Measurements from ENCODE around the gene HIF3A.
"Not testable (repeated sequence)": the region's sequence is repeated elsewhere in the genome, so short reads cannot be mapped to it uniquely, and the experiment has no call there.

Gene HIF3A

DNA sequence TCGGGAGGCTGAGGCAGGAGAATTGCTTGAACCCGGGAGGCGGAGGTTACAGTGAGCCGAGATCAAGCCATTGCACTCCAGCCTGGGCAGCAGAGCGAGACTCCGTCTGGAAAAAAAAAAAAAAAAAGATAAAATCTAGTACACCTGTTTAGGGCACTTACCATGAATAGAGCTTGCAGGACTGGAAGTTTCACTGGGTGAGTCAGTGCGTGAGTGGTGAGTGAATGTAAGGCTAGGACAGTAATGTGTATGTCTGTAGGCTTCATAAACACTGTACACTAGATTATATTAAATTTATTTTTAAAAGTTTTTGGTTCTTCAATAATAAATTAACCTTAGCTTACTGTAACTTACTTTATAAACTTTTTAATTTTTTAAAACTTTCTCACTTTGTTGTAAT is 73.0 kb downstream of the HIF3A start:
- peaks cover 30% of the 10 kb centered on the region for H3K4me1 ChIP-seq (ENCODE audit: insufficient read depth, low read length)
- no peak overlapping the region for H3K9ac ChIP-seq (ENCODE audit: low read depth, low read length)
- peaks cover 8% of the 10 kb centered on the region for H3K36me3 ChIP-seq (ENCODE audit: insufficient read depth, low read length)
- H3K9me3 ChIP-seq (ENCODE audit: control insufficient read depth, insufficient read depth, low read length): no peaks in the 10 kb centered on the region

- Histone ChIP-seq H3K9me3 (ENCODE audit: control insufficient read depth, insufficient read depth, low read length) (no peaks in the 10 kb centered on the region), H3K36me3 (ENCODE audit: insufficient read depth, low read length) (peaks cover 4% of the 10 kb centered on the region; the same call in 1 of the 2 replicates), H3K4me1 (ENCODE audit: insufficient read depth, low read length) (peaks cover 30% of the 10 kb centered on the region), H3K9ac (ENCODE audit: low read depth, low read length) (no peak overlapping the region)
Observed at GRCh38 chr19:46371371-46371901, 74.6 kb downstream of the HIF3A start.

- Histone ChIP-seq H3K9me3 (ENCODE audit: control insufficient read depth, insufficient read depth, low read length) (no peaks in the 10 kb centered on the region), H3K4me1 (ENCODE audit: insufficient read depth, low read length) (peaks cover 30% of the 10 kb centered on the region), H3K36me3 (ENCODE audit: insufficient read depth, low read length) (peaks cover 7% of the 10 kb centered on the region), H3K9ac (ENCODE audit: low read depth, low read length) (peak overlapping the region; percentile 3; the same call in 1 of the 2 replicates)
Observed at GRCh38 chr19:46372901-46373490, 76.2 kb downstream of the HIF3A start.

DNA sequence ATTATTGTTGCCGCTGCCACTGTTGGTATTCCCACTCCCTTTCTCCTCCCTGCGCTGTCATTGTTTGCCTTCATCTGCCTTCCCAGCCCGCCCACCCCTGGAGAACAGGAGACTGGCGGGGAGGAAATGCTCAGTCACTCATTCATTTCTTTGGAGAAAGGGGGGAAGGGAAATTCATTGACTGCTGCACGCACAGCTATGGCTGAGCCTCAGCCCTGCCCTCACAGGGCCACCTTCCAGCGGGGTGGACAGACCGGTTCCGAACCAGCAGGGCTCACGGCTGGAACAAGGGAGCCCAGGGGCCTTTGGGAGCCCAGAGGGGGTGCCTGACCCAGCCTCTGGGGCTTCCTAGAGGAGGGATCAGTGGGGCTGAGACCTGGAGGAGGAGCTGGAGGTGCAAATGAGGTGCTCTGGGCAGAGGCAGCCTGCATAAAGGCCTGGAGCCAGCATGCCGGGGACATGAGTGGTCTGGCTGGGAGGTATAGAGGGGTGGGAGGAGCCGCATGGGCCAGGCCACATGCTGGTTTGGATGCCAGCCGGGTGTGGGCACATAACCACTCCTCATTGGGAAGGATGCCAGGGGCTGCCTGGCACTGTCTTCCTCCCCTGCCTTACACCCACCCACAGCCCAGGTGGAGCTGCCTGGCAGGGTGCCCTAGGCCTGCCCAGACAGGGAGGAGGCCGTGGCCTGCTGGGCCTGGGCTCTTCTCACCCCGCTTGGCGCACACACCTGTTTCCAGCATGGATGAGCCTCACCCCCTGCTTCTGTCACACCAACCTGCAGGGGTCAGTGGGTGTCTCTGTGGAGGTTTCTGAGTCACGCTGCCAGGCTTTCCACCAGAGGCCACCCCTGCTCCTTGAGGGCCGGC is 76.9 kb downstream of the HIF3A start:
- Histone ChIP-seq H3K4me1 (ENCODE audit: insufficient read depth, low read length) (peaks cover 30% of the 10 kb centered on the region), H3K9me3 (ENCODE audit: control insufficient read depth, insufficient read depth, low read length) (no peaks in the 10 kb centered on the region), H3K9ac (ENCODE audit: low read depth, low read length) (0 out of 2 replicates have a peak overlapping the region, but pooled peaks have one; percentile 3), H3K36me3 (ENCODE audit: insufficient read depth, low read length) (peaks cover 7% of the 10 kb centered on the region)

DNA sequence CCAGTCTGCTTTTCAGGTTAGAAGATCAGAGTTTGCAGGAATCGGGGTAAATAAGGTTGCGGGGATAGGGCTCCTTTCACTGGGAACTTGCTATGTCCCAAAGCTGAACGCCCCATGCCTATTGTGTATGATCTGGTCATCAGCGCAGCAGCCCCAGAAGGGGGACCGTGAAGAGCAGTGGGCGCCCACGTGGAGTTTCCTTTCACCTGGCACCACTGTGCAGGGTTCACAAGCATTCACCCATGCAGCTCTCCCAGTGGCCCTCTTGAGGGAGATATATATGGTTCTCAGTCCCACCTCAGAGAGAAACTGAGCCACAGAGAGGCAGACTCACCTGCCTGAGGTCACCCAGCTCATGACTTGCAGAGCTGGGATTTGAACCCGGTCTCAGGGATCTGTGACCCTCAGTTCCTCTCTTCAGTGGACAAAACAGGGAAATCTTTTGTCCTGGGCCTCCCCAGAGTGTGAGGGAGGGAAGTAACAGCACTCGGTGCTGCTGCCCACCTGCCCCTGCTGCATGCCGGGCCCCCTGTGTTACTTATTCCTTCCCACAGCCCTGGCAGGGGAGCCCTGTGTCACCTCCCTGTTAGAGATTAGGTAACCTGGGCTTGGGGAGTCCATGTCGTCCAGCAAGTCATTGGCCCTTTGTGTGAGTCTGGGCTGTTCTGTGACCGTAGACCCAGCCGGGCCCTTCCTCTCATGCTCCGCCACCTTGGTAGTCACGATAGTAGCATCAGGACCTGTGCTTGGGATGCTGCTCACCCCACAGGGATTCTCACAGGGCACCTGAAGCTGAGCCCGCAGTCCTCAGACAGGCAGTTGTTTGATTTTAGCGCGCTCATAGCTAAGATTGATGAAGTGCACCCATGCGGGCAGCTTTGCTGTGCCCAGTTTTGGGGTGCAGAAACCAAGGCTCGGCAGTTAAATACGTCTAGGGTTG is 78.0 kb downstream of the HIF3A start:
- H3K4me1 ChIP-seq (ENCODE audit: insufficient read depth, low read length): peaks cover 30% of the 10 kb centered on the region
- no peak overlapping the region for H3K9ac ChIP-seq (ENCODE audit: low read depth, low read length)
- H3K9me3 ChIP-seq (ENCODE audit: control insufficient read depth, insufficient read depth, low read length): no peaks in the 10 kb centered on the region
- peaks cover 10% of the 10 kb centered on the region for H3K36me3 ChIP-seq (ENCODE audit: insufficient read depth, low read length)

- peaks cover 30% of the 10 kb centered on the region for H3K4me1 ChIP-seq (ENCODE audit: insufficient read depth, low read length)
- peaks cover 14% of the 10 kb centered on the region for H3K36me3 ChIP-seq (ENCODE audit: insufficient read depth, low read length)
- not testable (repeated sequence) for H3K9ac ChIP-seq (ENCODE audit: low read depth, low read length); H3K9me3 ChIP-seq (ENCODE audit: control insufficient read depth, insufficient read depth, low read length)
Observed at GRCh38 chr19:46375476-46376067, 78.7 kb downstream of the HIF3A start.

DNA sequence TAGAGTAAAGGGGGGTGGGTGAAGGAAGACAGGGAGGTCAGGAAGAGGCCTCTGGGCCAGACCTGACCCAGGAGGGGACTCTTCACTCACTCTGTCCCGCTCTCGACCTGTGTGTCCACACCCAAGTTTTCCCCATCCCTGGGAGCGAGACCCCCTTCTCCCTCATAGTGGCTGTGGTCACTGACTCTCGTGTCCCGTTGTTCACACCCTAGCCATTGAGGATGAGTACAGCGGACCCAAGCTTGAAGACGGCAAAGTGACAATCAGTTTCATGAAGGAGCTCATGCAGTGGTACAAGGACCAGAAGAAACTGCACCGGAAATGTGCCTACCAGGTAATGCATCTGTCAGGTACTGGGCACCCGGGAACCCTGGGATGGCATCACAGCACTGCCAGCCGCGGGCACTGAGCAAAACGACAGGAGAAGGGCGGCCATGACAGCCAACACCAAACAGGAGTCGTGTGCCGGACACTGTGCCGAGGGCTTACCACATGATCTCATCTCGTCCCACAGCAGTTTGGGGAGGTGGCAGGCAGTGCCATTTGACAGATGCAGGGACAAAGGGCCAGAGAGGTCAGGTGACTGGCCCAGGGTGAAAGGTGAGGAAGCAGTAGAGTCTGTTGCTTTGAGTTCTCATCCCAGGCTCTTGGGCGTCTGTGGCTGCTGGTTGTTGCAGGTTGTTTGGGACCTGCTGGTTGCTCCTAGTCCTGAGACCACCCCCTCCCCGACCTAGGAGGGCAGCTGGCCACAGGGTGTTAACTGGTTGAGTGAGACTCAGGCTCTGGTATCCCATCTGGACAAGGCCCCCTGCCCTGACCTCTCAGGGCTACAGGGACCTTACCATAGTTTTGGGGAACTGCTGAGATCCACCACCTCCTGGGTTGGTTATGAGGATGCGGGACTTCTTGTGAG is 79.7 kb downstream of the HIF3A start:
- H3K4me1 ChIP-seq (ENCODE audit: insufficient read depth, low read length): peaks cover 24% of the 10 kb centered on the region
- H3K9me3 ChIP-seq (ENCODE audit: control insufficient read depth, insufficient read depth, low read length): no peaks in the 10 kb centered on the region
- H3K9ac ChIP-seq (ENCODE audit: low read depth, low read length): no peak overlapping the region
- peaks cover 15% of the 10 kb centered on the region for H3K36me3 ChIP-seq (ENCODE audit: insufficient read depth, low read length)

GRCh38 chr19:46378268-46378667 is 81.4 kb downstream of the HIF3A start:
- H3K4me1 ChIP-seq (ENCODE audit: insufficient read depth, low read length): peaks cover 10% of the 10 kb centered on the region
- H3K9ac ChIP-seq (ENCODE audit: low read depth, low read length): no peak overlapping the region
- H3K9me3 ChIP-seq (ENCODE audit: control insufficient read depth, insufficient read depth, low read length): no peaks in the 10 kb centered on the region
- H3K36me3 ChIP-seq (ENCODE audit: insufficient read depth, low read length): peaks cover 26% of the 10 kb centered on the region

DNA sequence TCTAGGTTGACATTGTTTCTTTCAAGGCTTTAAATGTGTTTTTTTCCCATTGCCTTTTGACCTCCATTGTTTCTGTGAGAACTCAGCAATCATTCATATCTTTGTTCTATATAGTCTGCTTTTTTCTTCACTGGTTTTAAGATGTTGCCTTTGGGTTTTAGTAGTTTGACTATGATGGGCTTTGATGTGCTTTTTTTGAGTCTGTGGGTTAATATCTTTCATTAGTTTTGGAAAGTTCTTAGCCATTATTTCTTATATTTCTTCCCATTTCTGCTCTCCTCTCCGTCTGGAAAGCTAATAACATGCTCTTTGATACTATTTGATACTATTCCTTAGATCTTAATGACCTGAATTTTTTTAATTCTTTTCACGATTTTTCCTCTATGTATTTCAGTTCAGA is 83.8 kb downstream of the HIF3A start:
- Histone ChIP-seq H3K9ac (ENCODE audit: low read depth, low read length) (no peak overlapping the region), H3K9me3 (ENCODE audit: control insufficient read depth, insufficient read depth, low read length) (no peaks in the 10 kb centered on the region), H3K36me3 (ENCODE audit: insufficient read depth, low read length) (peaks cover 32% of the 10 kb centered on the region), H3K4me1 (ENCODE audit: insufficient read depth, low read length) (no peaks in the 10 kb centered on the region)

DNA sequence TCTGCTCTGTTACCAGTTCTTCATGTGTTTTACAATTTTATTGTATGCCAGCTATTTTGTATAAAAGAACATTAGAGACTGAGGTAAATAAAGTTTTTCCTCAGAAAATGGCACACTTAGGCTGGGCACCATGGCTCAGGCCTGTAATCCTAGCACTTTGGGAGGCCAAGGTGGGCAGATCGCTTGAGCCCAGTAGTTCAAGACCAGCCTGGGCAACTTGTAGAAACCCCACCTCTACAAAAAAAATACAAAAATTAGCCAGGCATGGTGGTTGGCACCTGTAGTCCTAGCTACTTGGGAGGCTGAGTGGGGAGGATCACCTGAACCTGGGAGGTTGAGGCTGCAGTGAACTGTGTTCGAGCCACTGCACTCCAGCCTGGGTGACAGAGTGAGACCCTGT is 84.5 kb downstream of the HIF3A start:
- Histone ChIP-seq H3K9me3 (ENCODE audit: control insufficient read depth, insufficient read depth, low read length) (no peaks in the 10 kb centered on the region), H3K4me1 (ENCODE audit: insufficient read depth, low read length) (no peaks in the 10 kb centered on the region), H3K9ac (ENCODE audit: low read depth, low read length) (no peak overlapping the region), H3K36me3 (ENCODE audit: insufficient read depth, low read length) (peaks cover 32% of the 10 kb centered on the region)

DNA sequence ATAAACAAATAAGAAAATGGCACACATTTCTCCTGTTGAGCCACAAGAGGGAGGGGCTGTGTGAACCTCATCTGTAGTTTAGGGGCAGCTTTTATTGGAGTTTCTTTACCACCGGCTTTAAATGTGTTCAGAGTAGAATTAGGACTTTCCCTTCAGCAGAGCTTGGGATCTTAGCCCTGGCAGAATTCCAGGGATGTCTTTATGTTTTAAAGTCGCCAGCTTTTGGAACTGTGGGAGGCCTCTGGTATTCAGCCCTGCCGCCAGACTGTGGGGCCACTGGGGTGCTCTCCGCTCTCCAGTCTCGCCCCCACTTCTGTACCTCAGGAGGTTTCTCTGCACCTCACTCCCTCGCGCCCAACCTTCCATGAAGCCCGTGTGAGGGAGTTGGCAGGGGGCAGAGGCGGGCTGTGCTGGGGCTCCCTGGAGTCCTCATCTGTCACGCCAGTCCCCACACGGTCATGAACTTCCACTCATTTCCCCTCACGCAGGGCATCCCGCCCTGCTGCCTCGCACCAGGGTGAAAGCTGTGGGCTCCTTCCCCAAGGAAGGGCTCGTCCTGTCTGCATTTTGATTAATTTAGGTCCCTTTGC is 85.0 kb downstream of the HIF3A start:
- Histone ChIP-seq H3K36me3 (ENCODE audit: insufficient read depth, low read length) (peaks cover 32% of the 10 kb centered on the region), H3K9ac (ENCODE audit: low read depth, low read length) (no peak overlapping the region), H3K9me3 (ENCODE audit: control insufficient read depth, insufficient read depth, low read length) (no peaks in the 10 kb centered on the region), H3K4me1 (ENCODE audit: insufficient read depth, low read length) (no peaks in the 10 kb centered on the region)

DNA sequence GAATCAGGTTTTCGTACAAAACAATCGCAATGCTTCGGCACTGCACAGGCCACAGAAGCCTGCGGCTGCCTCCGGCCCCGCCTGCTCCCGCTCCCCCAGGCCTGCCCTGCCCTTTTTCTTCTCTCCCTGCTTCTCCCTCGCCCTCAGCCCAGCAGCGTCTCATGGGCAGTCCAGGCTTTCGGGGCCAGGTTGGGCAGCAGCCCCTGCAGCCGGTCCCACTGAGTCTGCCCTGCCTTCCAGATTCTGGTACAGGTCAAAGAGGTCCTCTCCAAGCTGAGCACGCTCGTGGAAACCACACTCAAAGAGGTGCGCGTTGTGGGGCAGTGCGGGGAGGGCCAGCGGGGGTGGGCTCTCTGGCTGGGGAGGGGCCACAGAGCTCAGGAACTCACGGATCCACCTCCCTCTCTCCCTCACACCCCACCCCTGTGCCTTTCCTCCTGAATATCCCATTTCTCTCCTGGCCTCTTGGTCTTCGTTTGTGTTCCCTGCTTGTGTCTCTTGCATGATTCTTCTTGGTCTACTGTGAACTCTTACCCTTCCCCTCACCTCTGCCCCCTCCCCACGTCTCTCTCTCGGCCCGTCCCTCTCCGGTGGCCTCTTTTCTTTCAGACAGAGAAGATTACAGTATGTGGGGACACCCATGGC is 86.5 kb downstream of the HIF3A start:
- no peaks in the 10 kb centered on the region for H3K9me3 ChIP-seq (ENCODE audit: control insufficient read depth, insufficient read depth, low read length)
- H3K4me1 ChIP-seq (ENCODE audit: insufficient read depth, low read length): no peaks in the 10 kb centered on the region
- peaks cover 29% of the 10 kb centered on the region for H3K36me3 ChIP-seq (ENCODE audit: insufficient read depth, low read length)
- H3K9ac ChIP-seq (ENCODE audit: low read depth, low read length): no peak overlapping the region

All from ES-I3 (cell line).